GM18517 (cell line): ENCODE results near the gene ALK.

Source experiments
- ATAC-seq: cut with Tn5 transposase; IDR thresholded peaks from one replicate; pipeline ENCODE4 v1.9.1; 2021; ENCODE audit warnings: mild to moderate bottlenecking, moderate library complexity; ENCODE audit not compliant: unreplicated experiment

The ALK gene

GRCh38 chr2:29426354-29426753 is 495.0 kb downstream of the ALK start:
- ATAC-seq: no peak

- ATAC-seq: no peak
Measured at GRCh38 chr2:29425866-29426265, 495.5 kb downstream of the ALK start.

- no peak for ATAC-seq
Measured at GRCh38 chr2:29423061-29423666, 498.2 kb downstream of the ALK start.

- no peak for ATAC-seq
Measured at GRCh38 chr2:29420999-29421782, 500.2 kb downstream of the ALK start.

- ATAC-seq: no peak
Measured at GRCh38 chr2:29420464-29420863, 500.9 kb downstream of the ALK start.

- no peak for ATAC-seq
Measured at GRCh38 chr2:29417630-29418029, 503.8 kb downstream of the ALK start.

GRCh38 chr2:29412197-29412925 is 509.0 kb downstream of the ALK start:
- ATAC-seq: no peak

- no peak for ATAC-seq
Measured at GRCh38 chr2:29405707-29406106, 515.7 kb downstream of the ALK start.

- ATAC-seq: no peak
Measured at GRCh38 chr2:29405266-29405665, 516.1 kb downstream of the ALK start.

- no peak for ATAC-seq
Measured at GRCh38 chr2:29401994-29402393, 519.4 kb downstream of the ALK start.

GRCh38 chr2:29400930-29401653 is 520.3 kb downstream of the ALK start:
- no peak for ATAC-seq

- ATAC-seq: no peak
Measured at GRCh38 chr2:29398384-29399237, 522.8 kb downstream of the ALK start.

- no peak for ATAC-seq
Measured at GRCh38 chr2:29397713-29398112, 523.7 kb downstream of the ALK start.

- no peak for ATAC-seq
Measured at GRCh38 chr2:29397039-29397438, 524.3 kb downstream of the ALK start.

- ATAC-seq: no peak
Measured at GRCh38 chr2:29394981-29395350, 526.4 kb downstream of the ALK start.

- no peak for ATAC-seq
Measured at GRCh38 chr2:29394311-29394980, 526.9 kb downstream of the ALK start.

- ATAC-seq: no peak
Measured at GRCh38 chr2:29393676-29394075, 527.7 kb downstream of the ALK start.

- no peak for ATAC-seq
Measured at GRCh38 chr2:29392774-29393173, 528.6 kb downstream of the ALK start.

GRCh38 chr2:29390136-29390535 is 531.2 kb downstream of the ALK start:
- no peak for ATAC-seq

- ATAC-seq: no peak
Measured at GRCh38 chr2:29389686-29390085, 531.7 kb downstream of the ALK start.
